Measurements from ENCODE around the gene ZBTB7A. TPM values are rescaled to one million over a fixed set of nuclear protein-coding genes. Genes with fewer than 3 reads are reported as not detected.
A peak's percentile ranks its signal among the peaks of the same experiment; 100 is the strongest.

Gene ZBTB7A
- total RNA-seq, 2 experiments from 2014 or later, result 46.6 TPM

DNA sequence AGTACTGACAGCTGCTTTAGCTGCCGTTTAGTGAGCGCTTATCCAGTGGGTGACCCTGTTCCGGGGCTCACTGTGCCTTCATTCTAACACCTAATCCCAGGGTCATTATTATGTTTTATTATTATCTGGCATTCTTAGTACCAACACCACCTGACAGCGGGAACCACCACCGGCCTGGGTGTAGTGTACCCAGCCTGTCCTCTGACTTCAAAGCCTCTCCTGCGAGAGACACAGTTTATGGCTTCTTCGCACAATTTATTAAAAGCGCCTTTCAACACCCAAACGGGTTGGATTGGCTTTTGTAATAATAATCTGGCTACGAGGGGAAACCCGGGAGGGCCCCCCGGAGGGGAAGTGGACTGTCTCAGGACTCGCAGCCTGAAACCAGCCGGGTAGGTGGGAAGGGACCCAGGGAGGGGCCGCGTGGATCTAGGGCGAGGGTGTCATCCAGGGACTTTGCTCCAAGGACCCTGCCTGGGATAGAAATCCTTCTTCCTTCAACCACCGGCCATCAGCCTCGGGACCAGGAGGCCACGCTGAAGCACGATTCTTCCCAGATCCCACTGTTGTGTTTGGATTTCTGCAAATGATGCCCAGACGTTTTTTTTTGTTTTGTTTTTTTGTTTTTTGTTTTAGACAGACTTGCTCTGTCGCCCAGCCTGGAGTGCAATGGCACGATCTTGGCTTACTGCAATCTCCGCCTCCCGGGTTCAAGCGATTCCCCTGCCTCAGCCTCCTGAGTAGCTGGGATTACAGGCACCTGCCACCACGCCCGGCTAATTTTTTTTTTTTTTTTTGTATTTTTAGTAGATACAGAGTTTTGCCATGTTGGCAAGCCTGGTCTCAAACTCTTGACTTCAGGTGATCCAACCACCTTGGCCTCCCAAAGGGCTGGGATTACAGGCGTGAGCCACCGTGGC is 1.6 kb upstream of the ZBTB7A start:
- ATAC-seq, result no peak
- intact Hi-C loops (cut with micrococcal nuclease), result no loop called here
- ChIA-PET POLR2A (interaction anchor here (1.0 kb wide), 1 partner anchor 22 kb away, joined by 3 read pairs; no protein-coding TSS in a partner anchor), CTCF (no interaction called here)
- TF ChIP-seq, protein P1, sequence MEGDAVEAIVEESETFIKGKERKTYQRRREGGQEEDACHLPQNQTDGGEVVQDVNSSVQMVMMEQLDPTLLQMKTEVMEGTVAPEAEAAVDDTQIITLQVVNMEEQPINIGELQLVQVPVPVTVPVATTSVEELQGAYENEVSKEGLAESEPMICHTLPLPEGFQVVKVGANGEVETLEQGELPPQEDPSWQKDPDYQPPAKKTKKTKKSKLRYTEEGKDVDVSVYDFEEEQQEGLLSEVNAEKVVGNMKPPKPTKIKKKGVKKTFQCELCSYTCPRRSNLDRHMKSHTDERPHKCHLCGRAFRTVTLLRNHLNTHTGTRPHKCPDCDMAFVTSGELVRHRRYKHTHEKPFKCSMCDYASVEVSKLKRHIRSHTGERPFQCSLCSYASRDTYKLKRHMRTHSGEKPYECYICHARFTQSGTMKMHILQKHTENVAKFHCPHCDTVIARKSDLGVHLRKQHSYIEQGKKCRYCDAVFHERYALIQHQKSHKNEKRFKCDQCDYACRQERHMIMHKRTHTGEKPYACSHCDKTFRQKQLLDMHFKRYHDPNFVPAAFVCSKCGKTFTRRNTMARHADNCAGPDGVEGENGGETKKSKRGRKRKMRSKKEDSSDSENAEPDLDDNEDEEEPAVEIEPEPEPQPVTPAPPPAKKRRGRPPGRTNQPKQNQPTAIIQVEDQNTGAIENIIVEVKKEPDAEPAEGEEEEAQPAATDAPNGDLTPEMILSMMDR (IDR thresholded peaks at IDR 0.05), result no peak
- H3K27me3 Mint-ChIP-seq, result no peaks in the 10 kb centered on the region
- H3K4me1 Mint-ChIP-seq (ENCODE audit: low read depth), result peaks cover 24% of the 10 kb centered on the region
- peak overlapping the region; percentile 76 for H3K4me3 Mint-ChIP-seq
- no peak for DNase-seq
- H3K36me3 Mint-ChIP-seq (ENCODE audit: low read depth), result peaks cover 7% of the 10 kb centered on the region
- H3K27ac Mint-ChIP-seq, result peak overlapping the region; percentile 77
- no peaks in the 10 kb centered on the region for H3K9me3 Mint-ChIP-seq

DNA sequence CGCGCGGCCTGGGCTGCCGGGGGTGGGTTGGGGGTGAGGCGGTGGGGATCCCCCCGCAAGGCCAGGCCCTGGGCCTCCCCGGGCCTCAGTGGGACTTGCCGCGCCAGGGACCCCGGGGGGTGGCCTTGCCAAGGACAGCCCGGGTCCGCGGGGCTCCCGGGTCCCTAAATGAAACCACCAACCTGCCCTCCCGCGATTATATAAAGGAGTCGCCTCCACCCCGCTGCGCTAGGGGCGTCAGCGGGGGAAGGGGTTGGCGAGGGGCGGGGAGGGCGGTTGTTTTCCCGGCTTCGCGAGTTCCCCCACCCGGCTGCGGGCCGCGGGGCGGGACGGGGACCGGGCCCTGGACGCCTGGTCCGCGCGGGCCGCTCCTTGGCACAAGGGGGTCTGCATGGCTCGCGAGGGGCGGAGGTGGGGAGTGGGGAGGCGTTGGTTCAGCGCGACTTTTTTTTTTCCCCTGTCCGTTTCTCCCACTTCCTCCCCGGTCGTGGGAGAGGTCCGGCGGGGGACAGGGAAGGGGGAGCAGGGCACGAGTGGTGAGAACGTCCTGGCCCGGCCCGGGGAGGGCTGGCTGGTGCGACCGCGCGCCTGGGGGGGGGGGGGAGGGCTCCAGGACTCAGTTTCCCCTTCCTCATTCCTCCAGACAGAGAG is 822 bp upstream of the ZBTB7A start:
- Mint-ChIP-seq H3K27ac (peak overlapping the region; percentile 77), H3K36me3 (ENCODE audit: low read depth) (peaks cover 11% of the 10 kb centered on the region), H3K4me1 (ENCODE audit: low read depth) (peaks cover 28% of the 10 kb centered on the region), H3K4me3 (peak overlapping the region; percentile 76), H3K27me3 (no peaks in the 10 kb centered on the region), H3K9me3 (no peaks in the 10 kb centered on the region)
- intact Hi-C loops (cut with micrococcal nuclease), result no loop called here
- ChIA-PET CTCF (interaction anchor here (0.7 kb wide), 1 partner anchor 17 kb away, joined by 3 read pairs; no protein-coding TSS in a partner anchor), POLR2A (no interaction called here)
- no peak for ATAC-seq
- no peak for DNase-seq
- TF ChIP-seq, protein P1 (IDR thresholded peaks at IDR 0.05), result no peak

DNA sequence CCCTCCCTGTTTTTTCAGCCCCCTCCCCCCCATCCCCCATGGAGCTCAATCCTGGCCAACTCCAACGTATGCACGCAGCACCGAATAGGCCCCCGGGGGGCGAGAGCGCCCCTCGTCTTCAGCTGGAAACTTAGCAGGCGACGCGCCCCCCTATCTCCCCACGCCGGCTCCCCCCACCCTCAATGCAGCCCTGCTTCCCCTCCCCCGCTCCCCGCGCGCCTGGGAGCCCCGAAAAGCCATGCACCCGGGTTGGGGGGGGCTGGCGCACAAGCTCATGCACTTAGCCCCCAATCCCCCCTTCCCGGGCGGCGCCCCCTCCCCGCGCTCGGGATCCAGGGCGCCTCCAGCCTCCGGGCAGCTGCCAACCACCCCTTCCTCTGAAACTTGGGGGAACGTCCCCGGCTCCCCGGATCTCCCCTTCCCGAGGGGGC is 508 bp downstream of the ZBTB7A start:
- ChIA-PET CTCF (no interaction called here), POLR2A (interaction anchor here (0.8 to 1.4 kb wide), 3 partner anchors 38 to 81 kb away, joined by 3 to 5 read pairs (median 5); partner anchors contain the start of gene EEF2)
- Mint-ChIP-seq H3K9me3 (no peaks in the 10 kb centered on the region), H3K27me3 (no peaks in the 10 kb centered on the region), H3K4me1 (ENCODE audit: low read depth) (peaks cover 36% of the 10 kb centered on the region), H3K36me3 (ENCODE audit: low read depth) (peaks cover 11% of the 10 kb centered on the region), H3K27ac (peak overlapping the region; percentile 42), H3K4me3 (peak overlapping the region; percentile 64)
- DNase-seq (peak; percentile 73), ATAC-seq (no peak)
- TF ChIP-seq, protein P1 (IDR thresholded peaks at IDR 0.05), result no peak
- intact Hi-C loops (cut with micrococcal nuclease), result no loop called here

DNA sequence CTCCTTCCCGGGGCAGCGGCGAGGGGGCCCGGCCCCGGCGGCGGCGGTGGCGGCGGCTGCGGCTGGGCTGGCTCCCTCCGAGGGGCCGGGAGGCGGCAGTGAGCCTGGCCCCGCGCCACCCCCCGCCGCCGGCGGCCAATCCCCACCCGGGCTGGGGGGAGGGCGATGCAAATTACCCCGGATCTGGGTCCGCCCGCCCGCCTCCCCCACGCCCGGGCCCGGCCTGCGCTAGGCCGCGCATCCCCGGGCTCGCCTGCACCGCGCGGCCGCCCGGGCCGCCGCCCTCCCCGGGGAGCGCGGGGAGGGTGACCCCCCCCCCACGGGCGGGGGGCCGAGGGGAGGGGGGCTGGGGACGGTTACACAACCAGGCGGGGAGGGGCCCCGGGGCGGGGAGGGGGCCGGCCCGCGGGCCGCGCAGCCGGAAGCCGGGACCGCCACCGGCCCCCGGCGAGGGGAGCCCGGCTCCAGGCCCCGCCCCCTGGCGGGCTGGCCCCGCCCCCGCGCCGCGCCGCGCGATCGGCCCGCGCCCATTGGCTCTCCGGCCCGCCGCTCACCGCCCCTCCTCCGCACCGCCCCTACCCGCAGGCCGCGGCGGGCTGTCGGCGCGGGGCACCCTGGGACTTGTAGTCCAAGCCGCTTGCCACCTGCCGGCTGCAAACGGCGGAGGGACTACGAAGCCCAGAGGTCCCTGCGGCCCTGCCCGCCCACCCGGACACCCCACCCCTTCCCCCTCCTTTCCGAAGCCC is 1.1 kb downstream of the ZBTB7A start:
- DNase-seq, result peak; percentile 96

More for the DNA sequence above, 1.1 kb downstream of the ZBTB7A start:
- Mint-ChIP-seq H3K9me3 (no peaks in the 10 kb centered on the region), H3K36me3 (ENCODE audit: low read depth) (peaks cover 11% of the 10 kb centered on the region), H3K4me1 (ENCODE audit: low read depth) (peaks cover 40% of the 10 kb centered on the region), H3K27me3 (no peaks in the 10 kb centered on the region), H3K27ac (no peak overlapping the region), H3K4me3 (peak overlapping the region; percentile 64)
- peak; percentile 81 for ATAC-seq
- POLR2A ChIA-PET, result interaction anchor here (0.8 to 1.4 kb wide), 3 partner anchors 39 to 80 kb away, joined by 3 to 5 read pairs (median 5); partner anchors contain the start of gene EEF2
- CTCF ChIA-PET, result no interaction called here
- intact Hi-C loops (cut with micrococcal nuclease), result no loop called here
- TF ChIP-seq, protein P1 (IDR thresholded peaks at IDR 0.05), result no peak

Data from activated CD8-positive, alpha-beta T cell treated with anti-CD3 and anti-CD28 coated beads for 36 hours (primary cell).